HepG2 (cell line): Measurements from ENCODE around the gene ETV5. TPM values are rescaled to one million over a fixed set of nuclear protein-coding genes. Genes with fewer than 3 reads are reported as not detected.
A peak's percentile ranks its signal among the peaks of the same experiment; 100 is the strongest.

ENCODE experiments used
- ATAC-seq: fragments of 200-7000 bp; cut with Tn5 transposase; 3 replicates; pipeline ENCODE4 v1.9.1; 2020; ENCODE audit warnings: mild to moderate bottlenecking, moderate library complexity
- BruUV-seq: library from RNA; stranded (reverse); fragments of 400-500 nt; replicated peaks from 2 replicates; lab custom pipeline; 2021; lab: Mats Ljungman, UMichigan
- CTCF ChIA-PET: fragments of 300-600 bp; formaldehyde crosslinking; extraction: SDS; loops from one replicate; lab custom pipeline; 2021; ENCODE audit warnings: low total read pairs, inconsistent platforms, low intra/inter-chr PET ratio; lab: Yijun Ruan, JAX
- POLR2A ChIA-PET: fragments of 350-600 bp; sonication (Branson Sonifier 250); formaldehyde crosslinking; loops from one replicate; lab custom pipeline; 2020; ENCODE audit warnings: antibody characterized with exemption, inconsistent platforms; lab: Yijun Ruan, JAX
- DNase-seq: peaks from one replicate; pipeline ENCODE4 v3.0.0-alpha.2; 2015; ENCODE audit warnings: low spot score
- FAIRE-seq: peaks from 3 replicates; lab custom pipeline; 2011; peaks lifted over from hg19 to GRCh38; lab: Jason Lieb, UNC
- H2AFZ ChIP-seq: one replicate; pipeline ENCODE4 v1.6.1; 2011; ENCODE audit warnings: low read length, inconsistent platforms
- H3K27ac ChIP-seq: fragments of 300-600 bp; 3 replicates; pipeline ENCODE4 v1.8.0; 2011; ENCODE audit warnings: mixed run types, mild to moderate bottlenecking, mixed read lengths, low read length, inconsistent platforms; ENCODE audit not compliant: insufficient read depth; ENCODE audit errors: extremely low read length
- H3K27me3 ChIP-seq, 2 experiments: fragments of 200-600 bp in 1 of 2; 2 replicates in 1 of 2; 3 replicates in 1 of 2; pipeline versions ENCODE4 v1.6.0 to v1.8.0; 2011; ENCODE audit warnings: low read length in 2 of 2, mild to moderate bottlenecking in 2 of 2, moderate library complexity in 2 of 2, inconsistent platforms in 1 of 2; ENCODE audit not compliant: insufficient read depth in 2 of 2, control insufficient read depth in 1 of 2
- H3K36me3 ChIP-seq, 2 experiments: fragments of 200-600 bp in 1 of 2; replicated peaks in 1 of 2; 2 replicates in 1 of 2; 3 replicates in 1 of 2; pipeline versions ENCODE4 v1.5.1 to v1.8.0; 2011; ENCODE audit warnings: low read length in 2 of 2, inconsistent platforms in 1 of 2; ENCODE audit not compliant: insufficient read depth in 2 of 2, control insufficient read depth in 1 of 2
- H3K4me1 ChIP-seq: 2 replicates; pipeline ENCODE4 v1.5.1; 2012; ENCODE audit warnings: low read length, inconsistent platforms; ENCODE audit not compliant: insufficient read depth
- H3K4me2 ChIP-seq: 2 replicates; pipeline ENCODE4 v1.6.0; 2011; ENCODE audit warnings: low read depth, low read length, inconsistent platforms
- H3K4me3 ChIP-seq, 3 experiments: fragments of 200-600 bp in 1 of 3; sonication (generic), shearing (Covaris generic) in 1 of 3; replicated peaks in 1 of 3; 2 replicates each; pipeline ENCODE4 v1.5.1; 2011 to 2016; ENCODE audit warnings: low read length in 3 of 3, inconsistent platforms in 2 of 3, low read depth in 2 of 3, mild to moderate bottlenecking in 2 of 3, control low read depth in 1 of 3, mixed read lengths in 1 of 3; ENCODE audit not compliant: insufficient read depth in 1 of 3
- H3K79me2 ChIP-seq: one replicate; pipeline ENCODE4 v1.6.1; 2011; ENCODE audit warnings: low read length, inconsistent platforms; ENCODE audit not compliant: insufficient read depth
- H3K9ac ChIP-seq: 2 replicates; pipeline ENCODE4 v1.6.0; 2011; ENCODE audit warnings: mild to moderate bottlenecking, low read depth, low read length, inconsistent platforms; ENCODE audit not compliant: insufficient read depth
- H3K9me3 ChIP-seq: 2 replicates; pipeline ENCODE4 v1.5.1; 2012; ENCODE audit warnings: mild to moderate bottlenecking, low read length
- H4K20me1 ChIP-seq: 2 replicates; pipeline ENCODE4 v1.6.0; 2011; ENCODE audit warnings: inconsistent platforms, mild to moderate bottlenecking, low read length, moderate library complexity; ENCODE audit not compliant: insufficient read depth
- FOXA1 ChIP-seq, 2 experiments: fragments of 450-650 bp in 1 of 2; sonication (generic) in 1 of 2; formaldehyde crosslinking in 1 of 2; IDR thresholded peaks; 2 replicates each; pipeline versions ENCODE4 v1.4.0 to v1.6.1; 2016 to 2020; ENCODE audit warnings: missing genetic modification reagents in 1 of 2
- FOXJ3 ChIP-seq: sonication (generic); formaldehyde crosslinking; IDR thresholded peaks from 2 replicates; pipeline ENCODE4 v1.4.0; 2020; ENCODE audit warnings: missing genetic modification reagents, mild to moderate bottlenecking, borderline replicate concordance
- FOXK2 ChIP-seq: fragments of 450-650 bp; IDR thresholded peaks from 2 replicates; pipeline ENCODE4 v1.6.1; 2016
- GATAD2A ChIP-seq: IDR thresholded peaks from 2 replicates; pipeline ENCODE4 v1.6.1; 2016
- IKZF1 ChIP-seq: fragments of 450-650 bp; IDR thresholded peaks from 2 replicates; pipeline ENCODE4 v1.7.1; 2016
- IKZF4 ChIP-seq: sonication (generic); formaldehyde crosslinking; IDR thresholded peaks from 2 replicates; pipeline ENCODE4 v1.5.1; 2020; ENCODE audit warnings: borderline replicate concordance, mild to moderate bottlenecking, low read depth, missing genetic modification reagents; ENCODE audit errors: not compliant biosample characterization
- MAFF ChIP-seq: IDR thresholded peaks from 2 replicates; pipeline ENCODE4 v1.6.1; 2011; ENCODE audit warnings: low read depth, low read length, improper control_type of control experiment
- MTERF4 ChIP-seq: sonication (generic); formaldehyde crosslinking; IDR thresholded peaks from 2 replicates; pipeline ENCODE4 v1.8.0; 2023; ENCODE audit warnings: mild to moderate bottlenecking, missing genetic modification reagents
- NFATC3 ChIP-seq: sonication (generic); formaldehyde crosslinking; IDR thresholded peaks from 2 replicates; pipeline ENCODE4 v1.5.1; 2020; ENCODE audit warnings: mild to moderate bottlenecking, missing genetic modification reagents
- RBM22 ChIP-seq: fragments of 200-400 bp; formaldehyde crosslinking; optimal IDR thresholded peaks from 2 replicates; pipeline ENCODE3; 2017; ENCODE audit warnings: mild to moderate bottlenecking, low read length, moderate library complexity
- RCOR2 ChIP-seq: IDR thresholded peaks from 2 replicates; pipeline ENCODE4 v1.6.1; 2016; ENCODE audit warnings: missing biosample characterization, missing genetic modification reagents
- SMARCE1 ChIP-seq: fragments of 450-650 bp; IDR thresholded peaks from 2 replicates; pipeline ENCODE4 v1.6.1; 2017; ENCODE audit warnings: borderline replicate concordance
- TFAP4 ChIP-seq: sonication (generic); IDR thresholded peaks from 2 replicates; pipeline ENCODE4 v1.6.1; 2016; ENCODE audit warnings: low read depth, borderline replicate concordance
- ZFP82 ChIP-seq: sonication (generic); formaldehyde crosslinking; IDR thresholded peaks from 2 replicates; pipeline ENCODE4 v1.5.1; 2020; ENCODE audit warnings: mild to moderate bottlenecking, missing genetic modification reagents, borderline replicate concordance
- ZNF317 ChIP-seq: sonication (generic); formaldehyde crosslinking; IDR thresholded peaks from 2 replicates; pipeline ENCODE4 v1.5.0; 2020; ENCODE audit warnings: mild to moderate bottlenecking, missing genetic modification reagents
- ZNF343 ChIP-seq: sonication (generic); formaldehyde crosslinking; IDR thresholded peaks from 2 replicates; pipeline ENCODE4 v1.4.0; 2020; ENCODE audit warnings: mild to moderate bottlenecking, missing genetic modification reagents
- ZNF503 ChIP-seq: sonication (generic); formaldehyde crosslinking; IDR thresholded peaks from 2 replicates; pipeline ENCODE4 v1.4.0; 2020; ENCODE audit warnings: missing genetic modification reagents
- ZNF780A ChIP-seq: sonication (generic); formaldehyde crosslinking; IDR thresholded peaks from 2 replicates; pipeline ENCODE4 v1.8.0; 2022; ENCODE audit warnings: mild to moderate bottlenecking, missing genetic modification reagents, moderate library complexity
- WGBS: methylation state at CpG from one replicate; pipeline ENCODE4 v1.1.6; 2017; ENCODE audit warnings: low lambda C conversion rate; 5-methylcytosine and 5-hydroxymethylcytosine counted together
- in situ Hi-C: cut with HindIII; loops from 2 replicates; pipeline ENCODE4 v1.10.0; 2017; ENCODE audit warnings: low pct_unique_long_range_greater_than_20kb; ENCODE audit not compliant: extremely low pct_ligation_motif_present
- intact Hi-C: fragments of 100-400 bp; cut with micrococcal nuclease; formaldehyde crosslinking; loops from one replicate; pipeline ENCODE4 v1.10.0; 2022; ENCODE audit not compliant: unreplicated experiment
- polyA plus RNA-seq, 8 experiments: library from polyadenylated mRNA; depleted of rRNA in 3 of 8; stranded (reverse) in 7 of 8; unstranded in 1 of 8; fragments of >200 nt; fragmentation: Illumina TruSeq in 4 of 8; extraction: Trizol in 4 of 8; gene quantifications; 2 replicates each; pipeline versions ENCODE4 v1.2.1 to v1.2.3, GENCODE V29; 2011 to 2016; ENCODE audit warnings: low read depth in 4 of 8, missing spikeins in 1 of 8, mixed read lengths in 1 of 8; ENCODE audit not compliant: insufficient read depth in 1 of 8
- total RNA-seq, 5 experiments: library from RNA; depleted of rRNA; stranded (reverse); fragments of >200 nt; fragmentation: Illumina TruSeq; extraction: Trizol; gene quantifications; 2 replicates each; pipeline ENCODE4 v1.2.3, GENCODE V29; 2016; ENCODE audit warnings: low read depth in 1 of 5

Gene ETV5
- total and polyA plus RNA-seq, 2 of the 13 experiments (the other 11 are each of a cell fraction or from before 2014, with no cell fraction given) = 52.9 to 57.2 TPM

GRCh38 chr3:186070133-186070532 lies 38.8 kb downstream of the ETV5 start:
- CTCF ChIA-PET = no interaction called here
- ATAC-seq (peak; percentile 48), FAIRE-seq (no peak), DNase-seq (no peak)
- no TSS peak for BruUV-seq
- no peaks in the 10 kb centered on the region for H4K20me1 ChIP-seq
- H3K9ac ChIP-seq = no peak overlapping the region
- H3K79me2 ChIP-seq = no peaks in the 10 kb centered on the region
- intact Hi-C loops = loop anchor here (5.0 kb wide), 1 partner anchor 172 kb away; no protein-coding TSS in a partner anchor
- H3K4me3 ChIP-seq = no peak overlapping the region
- no peak overlapping the region for H2AFZ ChIP-seq
- POLR2A ChIA-PET = interaction anchor here (1.0 to 1.6 kb wide), 2 partner anchors 27 to 40 kb away, joined by 3 to 8 read pairs; no protein-coding TSS in a partner anchor
- in situ Hi-C loops = no loop called here
- H3K27me3 ChIP-seq = no peaks in the 10 kb centered on the region
- peaks cover 10 to 59% of the 10 kb centered on the region in 2 experiments for H3K36me3 ChIP-seq
- H3K27ac ChIP-seq = peak overlapping the region; percentile 53
- 93% methylated on average over 9 of the region's 9 CpGs for WGBS
- H3K9me3 ChIP-seq = no peaks in the 10 kb centered on the region
- H3K4me2 ChIP-seq = no peak overlapping the region
- H3K4me1 ChIP-seq = peaks cover 27% of the 10 kb centered on the region
- TF ChIP-seq RBM22 = peak; percentile 24
- TF ChIP-seq FOXK2 = no peak

GRCh38 chr3:186069199-186069598 lies 39.7 kb downstream of the ETV5 start:
- H3K4me1 ChIP-seq = peaks cover 27% of the 10 kb centered on the region
- H3K9me3 ChIP-seq = no peaks in the 10 kb centered on the region
- DNase-seq (no peak), ATAC-seq (no peak), FAIRE-seq (no peak)
- 94% methylated on average over 9 of the region's 9 CpGs for WGBS
- CTCF ChIA-PET = no interaction called here
- no peak overlapping the region for H3K27ac ChIP-seq
- POLR2A ChIA-PET = no interaction called here
- H3K4me3 ChIP-seq = no peak overlapping the region
- H3K9ac ChIP-seq = no peak overlapping the region
- BruUV-seq = no TSS peak
- no peak overlapping the region for H3K4me2 ChIP-seq
- in situ Hi-C loops = no loop called here
- H3K27me3 ChIP-seq = no peaks in the 10 kb centered on the region
- no peak overlapping the region for H2AFZ ChIP-seq
- H3K36me3 ChIP-seq = peaks cover 18 to 65% of the 10 kb centered on the region in 2 experiments
- no peaks in the 10 kb centered on the region for H4K20me1 ChIP-seq
- H3K79me2 ChIP-seq = no peaks in the 10 kb centered on the region
- intact Hi-C loops = no loop called here
- no peak for TF ChIP-seq ZNF503 (CRISPR knock-in tag)
- TF ChIP-seq IKZF4 (CRISPR knock-in tag) = no peak
- TF ChIP-seq FOXJ3 (CRISPR knock-in tag) = no peak
- no peak for TF ChIP-seq RCOR2 (CRISPR knock-in tag)
- no peak for TF ChIP-seq ZNF780A (CRISPR knock-in tag)
- TF ChIP-seq MAFF = no peak
- TF ChIP-seq GATAD2A (CRISPR knock-in tag) = no peak
- TF ChIP-seq ZNF317 = no peak
- no peak for TF ChIP-seq FOXA1 (IDR thresholded peaks at IDR 0.05)
- TF ChIP-seq FOXA1 (CRISPR knock-in tag; IDR thresholded peaks at IDR 0.05) = no peak
- no peak for TF ChIP-seq SMARCE1
- TF ChIP-seq NFATC3 = no peak
- no peak for TF ChIP-seq TFAP4
- TF ChIP-seq ZFP82 (CRISPR knock-in tag) = no peak
- no peak for TF ChIP-seq ZNF343
- no peak for TF ChIP-seq IKZF1
- TF ChIP-seq MTERF4 = no peak
